Keratinocyte (primary cell): ENCODE data around the gene HOXB6. TPM values are rescaled to one million over a fixed set of nuclear protein-coding genes. Genes with fewer than 3 reads are reported as not detected.
A peak's percentile ranks its signal among the peaks of the same experiment; 100 is the strongest.

Experiments
- DNase-seq: peaks from one replicate; pipeline ENCODE4 v3.0.0-alpha.2; 2011; ENCODE audit warnings: low read depth, missing footprints, low spot score
- FAIRE-seq: peaks from 2 replicates; lab custom pipeline; 2011; peaks lifted over from hg19 to GRCh38; lab: Jason Lieb, UNC
- H2AFZ ChIP-seq: 2 replicates; pipeline ENCODE4 v1.6.0; 2012; ENCODE audit warnings: low read length, control low read depth, inconsistent platforms; ENCODE audit not compliant: control insufficient read depth
- H3K27ac ChIP-seq: 2 replicates; pipeline ENCODE4 v1.5.1; 2011; ENCODE audit warnings: low read length; ENCODE audit not compliant: control insufficient read depth, insufficient read depth
- H3K27me3 ChIP-seq: 3 replicates; pipeline ENCODE4 v1.6.0; 2011; ENCODE audit warnings: low read length; ENCODE audit not compliant: control insufficient read depth, insufficient read depth; ENCODE audit errors: extremely low read depth
- H3K36me3 ChIP-seq, 2 experiments: 2 replicates in 1 of 2; 3 replicates in 1 of 2; pipeline ENCODE4 v1.5.1; 2011; ENCODE audit warnings: low read length in 2 of 2, mild to moderate bottlenecking in 1 of 2; ENCODE audit not compliant: control insufficient read depth in 2 of 2, insufficient read depth in 2 of 2; ENCODE audit errors: extremely low read depth in 1 of 2
- H3K4me1 ChIP-seq: 3 replicates; pipeline ENCODE4 v1.5.1; 2011; ENCODE audit warnings: low read length; ENCODE audit not compliant: control insufficient read depth, insufficient read depth; ENCODE audit errors: extremely low read depth
- H3K4me2 ChIP-seq: 3 replicates; pipeline ENCODE4 v1.6.0; 2011; ENCODE audit warnings: low read depth, low read length; ENCODE audit not compliant: control insufficient read depth, insufficient read depth; ENCODE audit errors: extremely low read depth
- H3K4me3 ChIP-seq, 3 experiments: fragments of 200-600 bp in 1 of 3; sonication (generic) in 1 of 3; 2 replicates in 2 of 3; 3 replicates in 1 of 3; pipeline ENCODE4 v1.5.1; 2011 to 2016; ENCODE audit warnings: low read length in 3 of 3, mild to moderate bottlenecking in 3 of 3, control low read depth in 2 of 3, inconsistent platforms in 1 of 3, low read depth in 1 of 3, mixed read lengths in 1 of 3, mixed run types in 1 of 3, moderate library complexity in 1 of 3; ENCODE audit not compliant: control insufficient read depth in 2 of 3, insufficient read depth in 2 of 3; ENCODE audit errors: extremely low read depth in 1 of 3
- H3K79me2 ChIP-seq: 2 replicates; pipeline ENCODE4 v1.6.0; 2012; ENCODE audit warnings: low read length; ENCODE audit not compliant: control insufficient read depth, insufficient read depth
- H3K9ac ChIP-seq: 3 replicates; pipeline ENCODE4 v1.6.0; 2011; ENCODE audit warnings: low read length; ENCODE audit not compliant: control insufficient read depth, insufficient read depth; ENCODE audit errors: extremely low read depth
- H3K9me1 ChIP-seq: 3 replicates; pipeline ENCODE4 v1.6.0; 2011; ENCODE audit warnings: low read length; ENCODE audit not compliant: control insufficient read depth, insufficient read depth; ENCODE audit errors: extremely low read depth
- H3K9me3 ChIP-seq: 2 replicates; pipeline ENCODE4 v1.5.1; 2012; ENCODE audit warnings: low read depth, low read length; ENCODE audit not compliant: control insufficient read depth
- H4K20me1 ChIP-seq: 3 replicates; pipeline ENCODE4 v1.6.0; 2011; ENCODE audit warnings: low read length; ENCODE audit not compliant: control insufficient read depth, insufficient read depth; ENCODE audit errors: extremely low read depth
- EZH2 ChIP-seq: IDR thresholded peaks from one replicate; pipeline ENCODE4 v1.6.1; 2012; ENCODE audit warnings: inconsistent platforms, mild to moderate bottlenecking, low read length, moderate library complexity
- dilution Hi-C: fragments of 300-500 bp; cut with MboI; formaldehyde crosslinking; loops from one replicate; pipeline ENCODE4 v1.7.0; 2020; ENCODE audit warnings: low sequenced_read_pairs; ENCODE audit not compliant: extremely low pct_ligation_motif_present
- polyA plus RNA-seq, 5 experiments: library from polyadenylated mRNA; depleted of rRNA in 3 of 5; stranded (reverse) in 3 of 5; stranded (forward) in 1 of 5; unstranded in 1 of 5; fragments of >200 nt; gene quantifications; 1 replicate in 1 of 5; 2 replicates in 3 of 5; 3 replicates in 1 of 5; pipeline versions ENCODE4 v1.2.1 to v1.2.3, GENCODE V29; 2011 to 2012; ENCODE audit warnings: missing spikeins in 2 of 5, low read depth in 1 of 5, low replicate concordance in 1 of 5
- TF ChIP-seq, protein P1 (sequence below), 3 experiments: IDR thresholded peaks in 1 of 3; conservative IDR thresholded peaks in 1 of 3; optimal IDR thresholded peaks in 1 of 3; 2 replicates in 2 of 3; 3 replicates in 1 of 3; pipeline versions ENCODE3 to v1.5.1; 2011; ENCODE audit warnings: low read length in 3 of 3, mild to moderate bottlenecking in 3 of 3, moderate library complexity in 2 of 3, control low read depth in 1 of 3, inconsistent platforms in 1 of 3; ENCODE audit not compliant: insufficient read depth in 2 of 3; ENCODE audit errors: extremely low read depth in 1 of 3

The HOXB6 gene
- polyA plus RNA-seq, 1 donor (not counting 4 experiments of a cell fraction or from before 2014, with no cell fraction given) = 0.62 TPM

DNA sequence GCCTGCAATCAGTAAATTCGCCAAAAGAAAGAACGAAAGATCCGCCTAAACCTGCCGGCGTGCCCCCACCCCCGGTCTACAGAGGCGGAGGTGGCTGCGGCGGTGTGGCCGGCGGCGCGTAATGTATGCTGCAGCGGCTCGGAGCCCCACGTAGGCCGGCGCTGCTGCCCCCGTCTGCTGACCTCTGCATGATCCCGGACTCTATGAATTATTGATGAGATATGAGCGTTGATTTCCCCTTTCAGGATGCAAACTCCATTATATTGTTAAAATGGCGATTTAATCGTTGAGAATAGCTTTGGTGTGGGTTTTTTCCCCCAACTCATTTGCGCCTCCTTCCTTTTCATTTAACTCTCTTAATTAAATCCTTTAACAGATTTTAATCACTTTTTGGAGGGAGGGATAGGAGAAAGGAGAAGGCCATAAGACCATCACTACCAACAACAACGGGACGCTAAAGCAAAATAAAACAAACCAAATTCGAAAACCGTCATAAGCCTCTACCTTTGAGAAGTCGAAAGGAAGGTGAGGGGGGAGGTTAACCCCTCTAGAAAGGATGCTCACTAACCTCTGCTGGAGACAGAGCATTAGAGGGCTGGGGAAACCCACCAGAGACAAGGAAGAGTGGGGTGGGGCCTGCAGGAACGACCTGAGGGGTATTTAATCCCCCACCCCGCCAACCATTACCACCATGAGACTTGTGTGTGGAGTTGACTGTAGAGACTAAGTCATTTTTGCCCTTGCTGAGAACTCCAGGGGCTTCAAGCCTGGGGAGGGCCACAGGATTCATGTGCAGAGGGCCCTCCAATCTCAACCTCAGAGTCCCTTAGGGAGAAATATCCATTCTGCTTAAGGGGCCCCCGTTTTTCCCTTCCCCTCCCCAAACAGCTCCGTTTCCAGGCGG, 18.2 kb downstream of the HOXB6 start:
- dilution Hi-C loops = no loop called here
- no peak for TF ChIP-seq EZH2
- TF ChIP-seq, protein P1, sequence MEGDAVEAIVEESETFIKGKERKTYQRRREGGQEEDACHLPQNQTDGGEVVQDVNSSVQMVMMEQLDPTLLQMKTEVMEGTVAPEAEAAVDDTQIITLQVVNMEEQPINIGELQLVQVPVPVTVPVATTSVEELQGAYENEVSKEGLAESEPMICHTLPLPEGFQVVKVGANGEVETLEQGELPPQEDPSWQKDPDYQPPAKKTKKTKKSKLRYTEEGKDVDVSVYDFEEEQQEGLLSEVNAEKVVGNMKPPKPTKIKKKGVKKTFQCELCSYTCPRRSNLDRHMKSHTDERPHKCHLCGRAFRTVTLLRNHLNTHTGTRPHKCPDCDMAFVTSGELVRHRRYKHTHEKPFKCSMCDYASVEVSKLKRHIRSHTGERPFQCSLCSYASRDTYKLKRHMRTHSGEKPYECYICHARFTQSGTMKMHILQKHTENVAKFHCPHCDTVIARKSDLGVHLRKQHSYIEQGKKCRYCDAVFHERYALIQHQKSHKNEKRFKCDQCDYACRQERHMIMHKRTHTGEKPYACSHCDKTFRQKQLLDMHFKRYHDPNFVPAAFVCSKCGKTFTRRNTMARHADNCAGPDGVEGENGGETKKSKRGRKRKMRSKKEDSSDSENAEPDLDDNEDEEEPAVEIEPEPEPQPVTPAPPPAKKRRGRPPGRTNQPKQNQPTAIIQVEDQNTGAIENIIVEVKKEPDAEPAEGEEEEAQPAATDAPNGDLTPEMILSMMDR (optimal IDR thresholded peaks at IDR 0.05 in 1 of 3, IDR thresholded peaks at IDR 0.05 in 1 of 3, conservative IDR thresholded peaks at IDR 0.05 in 1 of 3; ENCODE audit: extremely low read depth in 1 of 3, insufficient read depth in 2 of 3, low read length in 3 of 3) = no peak
- Histone ChIP-seq H3K36me3 (no peaks in the 10 kb centered on the region), H3K9me3 (no peaks in the 10 kb centered on the region), H3K27me3 (peaks cover 60% of the 10 kb centered on the region), H3K4me2 (peak overlapping the region; percentile 96), H3K9ac (no peak overlapping the region), H2AFZ (no peak overlapping the region), H3K4me1 (peaks cover 14% of the 10 kb centered on the region), H3K27ac (no peak overlapping the region), H3K9me1 (no peaks in the 10 kb centered on the region), H4K20me1 (no peaks in the 10 kb centered on the region), H3K4me3 (peak overlapping the region in 1 of 3 experiments; percentile 81), H3K79me2 (no peaks in the 10 kb centered on the region)
- FAIRE-seq = no peak
- DNase-seq = no peak

DNA sequence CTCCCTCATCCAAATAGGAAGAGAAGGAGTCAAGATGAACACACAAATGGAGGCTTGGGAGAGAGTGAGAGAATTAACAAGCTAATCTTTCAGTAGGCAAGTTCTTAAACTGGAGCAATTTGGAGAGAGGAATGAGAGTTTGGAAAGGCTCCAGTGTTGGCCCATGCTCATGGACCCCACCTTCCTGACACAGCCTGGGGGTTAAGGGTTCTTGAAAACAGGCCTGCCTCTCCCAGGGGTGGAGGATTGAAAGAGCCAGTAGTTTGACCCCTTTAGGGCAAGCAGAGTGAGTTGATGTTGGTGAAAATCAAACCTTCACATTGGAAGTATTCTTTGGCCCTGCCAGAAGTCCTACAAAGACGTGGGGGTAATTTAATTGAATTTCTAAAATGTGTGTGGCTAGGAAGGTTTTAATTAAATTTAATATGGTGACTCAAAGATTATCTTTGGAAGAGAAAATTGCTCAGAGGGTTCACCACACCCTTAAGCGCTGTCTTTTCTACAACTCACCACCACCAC, 20.5 kb downstream of the HOXB6 start:
- Histone ChIP-seq H3K4me2 (no peak overlapping the region), H3K9ac (no peak overlapping the region), H2AFZ (no peak overlapping the region), H3K79me2 (no peaks in the 10 kb centered on the region), H3K4me3 (no peak overlapping the region), H3K27ac (no peak overlapping the region), H3K4me1 (peaks cover 14% of the 10 kb centered on the region), H3K27me3 (peaks cover 68% of the 10 kb centered on the region), H3K9me1 (no peaks in the 10 kb centered on the region), H3K36me3 (no peaks in the 10 kb centered on the region), H3K9me3 (no peaks in the 10 kb centered on the region), H4K20me1 (no peaks in the 10 kb centered on the region)
- no peak for FAIRE-seq
- dilution Hi-C loops = no loop called here
- DNase-seq = no peak
- TF ChIP-seq EZH2 = no peak
- TF ChIP-seq, protein P1 (optimal IDR thresholded peaks at IDR 0.05 in 1 of 3, IDR thresholded peaks at IDR 0.05 in 1 of 3, conservative IDR thresholded peaks at IDR 0.05 in 1 of 3; ENCODE audit: extremely low read depth in 1 of 3, insufficient read depth in 2 of 3, low read length in 3 of 3) = no peak
